KG1 (cell line): ENCODE results near the gene KIAA0408.
"Not testable (repeated sequence)": the region's sequence is repeated elsewhere in the genome, so short reads cannot be mapped to it uniquely, and the experiment has no call there.

Source experiments
- DNase-seq: peaks from one replicate; lab custom pipeline; 2025; lab: John Stamatoyannopoulos, UW

KIAA0408 gene

GRCh38 chr6:127463056-127463455 lies 3.9 kb upstream of the KIAA0408 start:
- DNase-seq, result no peak

DNA sequence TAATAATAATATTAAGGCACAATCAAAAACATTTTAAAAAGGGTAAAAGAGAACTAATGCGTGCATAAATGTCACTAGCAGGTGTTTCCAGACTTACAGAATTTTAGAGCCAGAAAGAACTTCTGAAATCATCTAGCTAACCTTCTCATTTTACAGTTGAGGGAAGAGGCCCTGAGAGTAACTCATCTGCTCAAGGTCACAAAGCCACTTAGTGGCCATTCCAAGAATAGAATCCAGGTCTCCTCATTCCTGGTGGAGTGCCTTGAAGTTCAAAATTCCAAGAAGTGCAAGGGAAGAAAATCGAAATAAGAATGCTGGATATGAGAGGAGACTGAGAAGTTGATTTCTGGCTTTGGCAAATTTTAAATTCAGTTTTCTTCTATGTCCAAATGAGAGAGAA lies 3.2 kb upstream of the KIAA0408 start:
- no peak for DNase-seq

GRCh38 chr6:127460465-127460864 lies 1.3 kb upstream of the KIAA0408 start:
- DNase-seq, result no peak

GRCh38 chr6:127458817-127459216 lies 372 bp downstream of the KIAA0408 start:
- no peak for DNase-seq

DNA sequence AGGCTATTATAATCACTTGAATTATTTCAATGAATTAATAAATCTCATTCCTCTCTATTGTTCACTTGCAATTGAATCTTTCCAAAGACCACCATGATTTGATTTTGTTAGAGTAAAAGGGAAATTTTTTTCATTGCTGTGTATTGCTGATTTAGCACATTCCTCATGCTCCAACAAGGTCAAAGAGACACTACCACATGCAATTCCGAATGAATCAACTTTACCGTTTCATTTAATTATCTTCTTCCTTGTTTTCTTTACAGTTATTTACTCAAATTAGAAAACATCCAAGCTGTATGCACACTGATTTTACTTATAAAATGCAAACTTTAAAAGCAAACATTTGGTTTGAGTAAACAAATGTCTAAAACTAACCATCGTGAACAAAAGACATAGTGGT lies 967 bp downstream of the KIAA0408 start:
- no peak for DNase-seq

GRCh38 chr6:127457456-127458064 lies 1.6 kb downstream of the KIAA0408 start:
- DNase-seq, result peak; percentile 51

DNA sequence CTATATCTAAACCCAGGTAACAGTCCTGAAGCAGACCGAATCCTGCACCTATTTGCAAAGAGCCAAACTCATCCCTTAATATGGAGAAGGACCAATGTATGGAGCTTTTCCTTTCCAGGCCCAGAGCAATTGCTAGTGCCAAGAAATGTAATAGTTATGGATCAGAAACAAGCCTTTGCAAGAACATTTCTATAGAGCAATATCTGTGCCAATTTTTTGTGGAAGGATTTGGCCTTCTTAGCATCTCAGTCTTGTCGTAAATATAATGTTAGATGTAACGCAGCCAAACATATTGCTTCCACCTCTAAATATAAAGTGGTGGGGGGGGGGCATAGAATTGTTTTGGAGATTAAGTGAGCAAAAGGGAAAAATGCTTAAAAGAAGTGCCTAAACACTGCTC lies 2.7 kb downstream of the KIAA0408 start:
- DNase-seq, result no peak

DNA sequence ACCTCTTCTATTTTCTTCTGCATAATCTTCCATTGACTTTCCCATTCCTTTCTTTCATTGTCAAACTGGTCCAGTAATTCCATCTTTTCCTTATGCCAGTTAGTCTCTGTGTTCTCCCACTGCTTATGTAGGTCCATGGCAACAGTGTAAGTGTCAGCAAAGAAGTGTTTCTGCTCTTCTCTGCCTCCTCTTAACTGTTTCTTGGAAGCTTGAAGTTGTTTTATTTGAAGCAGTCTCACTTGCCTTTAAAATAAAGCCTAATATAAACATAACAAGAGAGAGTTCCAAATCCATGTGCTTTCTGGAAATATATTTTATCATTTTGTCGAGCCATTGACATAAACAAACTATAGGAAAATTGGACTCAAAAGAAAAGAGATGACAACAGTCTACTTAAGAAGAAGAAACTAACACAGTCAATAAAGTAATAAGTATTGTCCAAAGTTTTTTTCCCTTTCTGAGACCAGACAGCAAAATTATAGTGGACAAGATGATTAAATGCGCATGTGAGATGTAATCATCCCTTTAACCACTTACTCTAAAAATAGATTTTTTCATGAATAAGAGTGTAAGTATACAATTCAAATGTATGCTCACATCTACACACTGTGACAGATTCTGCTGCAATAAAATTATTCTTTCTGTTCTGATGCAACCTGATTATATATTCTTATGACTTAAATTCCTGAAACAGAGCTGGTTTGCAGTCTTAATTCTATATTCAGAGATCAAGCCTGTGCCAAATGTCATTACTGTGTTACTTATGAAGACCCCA lies 5.2 kb downstream of the KIAA0408 start:
- no peak for DNase-seq

DNA sequence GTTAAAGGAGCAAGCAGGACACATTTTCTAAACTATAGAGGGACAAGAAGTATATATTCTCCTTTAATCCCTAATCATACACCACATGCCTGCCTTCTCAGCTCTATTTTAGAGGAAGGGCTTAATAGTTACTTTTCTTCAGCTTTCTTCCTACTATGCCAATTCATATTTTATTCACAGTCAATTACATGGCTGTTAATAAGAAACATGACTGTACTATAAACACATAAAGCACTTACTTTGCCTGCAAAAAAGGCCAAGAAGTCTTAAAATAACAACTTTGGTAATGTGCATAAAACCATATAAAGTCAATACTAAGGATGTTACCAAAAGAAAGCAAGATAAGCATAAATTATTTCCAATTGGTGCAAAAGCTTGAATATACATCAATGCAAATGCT lies 6.4 kb downstream of the KIAA0408 start:
- DNase-seq, result no peak

- no peak for DNase-seq
Observed at GRCh38 chr6:127451388-127451787, 7.8 kb downstream of the KIAA0408 start.

GRCh38 chr6:127447780-127448179 lies 11.4 kb downstream of the KIAA0408 start:
- no peak for DNase-seq

DNA sequence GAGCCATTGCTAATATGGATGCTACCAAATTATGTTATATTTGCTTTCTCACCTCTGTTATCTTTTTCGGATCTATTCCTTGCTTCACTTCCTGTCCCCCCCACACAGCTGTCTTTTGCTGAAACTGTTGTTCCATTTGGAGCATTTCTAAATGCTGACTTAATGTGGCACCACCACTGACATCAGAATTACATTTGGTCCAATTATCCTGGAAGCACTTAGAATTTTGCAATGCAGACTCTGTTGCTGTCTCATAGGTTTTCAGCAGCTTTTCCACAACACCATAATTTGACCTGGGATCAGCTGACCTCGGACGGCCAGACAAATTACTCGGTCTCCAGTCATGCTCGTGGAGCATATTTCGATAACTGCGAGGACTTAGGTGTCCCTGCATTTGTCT lies 12.8 kb downstream of the KIAA0408 start:
- no peak for DNase-seq

GRCh38 chr6:127441881-127442280 lies 17.3 kb downstream of the KIAA0408 start:
- DNase-seq, result no peak

GRCh38 chr6:127439718-127440117 lies 19.5 kb downstream of the KIAA0408 start:
- no peak for DNase-seq

- DNase-seq, result no peak
Observed at GRCh38 chr6:127436578-127437110, 22.5 kb downstream of the KIAA0408 start.

GRCh38 chr6:127435626-127436220 lies 23.5 kb downstream of the KIAA0408 start:
- DNase-seq, result no peak

- DNase-seq, result no peak
Observed at GRCh38 chr6:127434651-127435050, 24.5 kb downstream of the KIAA0408 start.

DNA sequence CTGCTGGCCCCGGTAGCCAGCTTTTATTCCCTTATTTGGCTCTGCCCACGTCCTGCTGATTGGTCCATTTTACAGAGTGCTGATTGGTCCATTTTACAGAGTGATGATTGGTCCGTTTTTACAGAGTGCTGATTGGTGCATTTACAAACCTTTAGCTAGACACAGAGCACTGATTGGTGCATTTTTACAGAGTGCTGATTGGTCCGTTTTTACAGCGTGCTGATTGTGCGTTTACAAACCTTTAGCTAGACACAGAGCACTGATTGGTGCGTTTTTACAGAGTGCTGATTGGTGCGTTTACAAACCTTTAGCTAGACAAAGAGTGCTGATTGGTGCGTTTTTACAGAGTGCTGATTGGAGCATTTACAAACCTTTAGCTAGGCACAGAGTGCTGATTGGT lies 30.6 kb downstream of the KIAA0408 start:
- not testable (repeated sequence) for DNase-seq

DNA sequence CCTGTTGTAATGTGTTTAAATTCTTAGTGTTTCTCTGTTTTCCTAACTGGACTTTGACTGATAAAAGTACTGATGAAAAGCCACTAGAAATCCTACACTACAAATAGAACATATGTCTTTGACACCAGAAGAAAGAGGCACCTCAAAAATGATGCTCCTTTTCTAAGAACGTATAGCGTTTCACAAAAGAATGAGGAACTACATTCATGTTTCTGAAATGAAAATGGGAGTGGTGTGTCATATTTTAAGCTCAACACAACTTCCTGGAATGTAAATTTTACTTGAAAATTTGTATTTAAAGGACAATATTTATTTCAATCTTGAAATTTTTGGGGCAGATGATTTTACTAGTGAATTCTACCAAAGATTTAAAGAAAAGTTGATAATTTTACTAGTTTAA lies 35.3 kb downstream of the KIAA0408 start:
- DNase-seq, result no peak

- DNase-seq, result not testable (repeated sequence)
Observed at GRCh38 chr6:127421164-127421563, 38.0 kb downstream of the KIAA0408 start.

GRCh38 chr6:127420556-127420955 lies 38.6 kb downstream of the KIAA0408 start:
- peak; percentile 43 for DNase-seq

DNA sequence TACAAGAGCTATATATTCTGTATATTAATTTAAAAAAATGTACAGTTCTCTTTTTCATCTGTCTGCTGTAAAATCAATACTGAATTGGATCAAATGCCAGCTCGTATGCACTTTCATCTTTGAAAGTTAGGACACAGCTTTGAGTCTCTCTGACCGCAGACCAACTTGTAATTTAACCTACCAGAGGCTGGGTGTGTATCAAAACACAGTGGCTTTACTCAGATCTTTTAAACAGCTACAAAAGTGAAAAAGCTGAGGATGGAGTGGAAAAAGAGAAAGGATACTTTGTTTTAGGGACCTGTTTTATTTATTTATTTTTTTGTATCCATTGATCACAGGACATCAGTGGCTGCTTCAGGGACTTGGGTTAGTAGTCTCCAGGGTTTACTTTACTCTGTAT lies 44.1 kb downstream of the KIAA0408 start:
- no peak for DNase-seq

DNA sequence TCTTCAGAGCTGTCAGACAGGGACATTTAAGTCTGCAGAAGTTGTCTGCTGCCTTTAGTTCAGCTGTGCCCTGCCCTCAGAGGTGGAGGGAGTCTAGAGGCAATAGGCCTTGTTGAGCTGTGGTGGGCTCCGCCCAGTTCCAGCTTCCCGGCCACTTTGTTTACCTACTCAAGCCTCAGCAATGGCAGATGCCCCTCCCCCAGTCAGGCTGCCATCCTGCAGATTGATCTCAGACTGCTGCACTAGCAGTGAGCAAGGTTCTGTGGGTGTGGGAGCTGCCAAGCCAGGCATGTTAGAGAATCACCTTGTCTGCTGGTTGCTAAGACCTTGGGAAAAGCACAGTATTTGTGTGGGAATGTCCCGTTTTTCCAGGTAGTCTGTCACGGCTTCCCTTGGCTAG lies 46.1 kb downstream of the KIAA0408 start:
- DNase-seq, result not testable (repeated sequence)
